Stimulated activated CD4-positive, alpha-beta T cell treated with anti-CD3 and anti-CD28 coated beads, Interleukin-15, amount 100 ng/mL, for 1 hour (primary cell): Measurements from ENCODE around the gene PHRF1.
"Not testable (repeated sequence)": the region's sequence is repeated elsewhere in the genome, so short reads cannot be mapped to it uniquely, and the experiment has no call there.

ENCODE experiments used
- DNase-seq, 2 donors: peaks; one replicate each; pipeline ENCODE4 v3.0.0-alpha.2; 2020; ENCODE audit warnings: low read depth in 1 of 2, low spot score in 1 of 2

The PHRF1 gene

GRCh38 chr11:647672-648158 lies 71.4 kb downstream of the PHRF1 start:
- DNase-seq: not testable (repeated sequence)

GRCh38 chr11:650482-650881 lies 74.2 kb downstream of the PHRF1 start:
- no peak for DNase-seq

GRCh38 chr11:653136-653535 lies 76.9 kb downstream of the PHRF1 start:
- not testable (repeated sequence) for DNase-seq

- no peak for DNase-seq
Measured at GRCh38 chr11:653837-654236, 77.6 kb downstream of the PHRF1 start.

- DNase-seq: not testable (repeated sequence)
Measured at GRCh38 chr11:654444-654843, 78.2 kb downstream of the PHRF1 start.

GRCh38 chr11:655036-655726 lies 78.9 kb downstream of the PHRF1 start:
- DNase-seq: no peak

GRCh38 chr11:656426-656825 lies 80.2 kb downstream of the PHRF1 start:
- DNase-seq: no peak

- no peak for DNase-seq
Measured at GRCh38 chr11:656866-657265, 80.6 kb downstream of the PHRF1 start.

- DNase-seq: no peak
Measured at GRCh38 chr11:657691-658126, 81.4 kb downstream of the PHRF1 start.

- DNase-seq: no peak
Measured at GRCh38 chr11:659532-660085, 83.3 kb downstream of the PHRF1 start.

- no peak for DNase-seq
Measured at GRCh38 chr11:660281-660680, 84.0 kb downstream of the PHRF1 start.

- DNase-seq: no peak
Measured at GRCh38 chr11:660681-661444, 84.6 kb downstream of the PHRF1 start.
